ENCODE measurements around the gene PRDM13. TPM values are rescaled to one million over a fixed set of nuclear protein-coding genes. Genes with fewer than 3 reads are reported as not detected.

Gene PRDM13
- total RNA-seq, 4 donors from 2014 or later = 0.19 TPM; not detected in 3

DNA sequence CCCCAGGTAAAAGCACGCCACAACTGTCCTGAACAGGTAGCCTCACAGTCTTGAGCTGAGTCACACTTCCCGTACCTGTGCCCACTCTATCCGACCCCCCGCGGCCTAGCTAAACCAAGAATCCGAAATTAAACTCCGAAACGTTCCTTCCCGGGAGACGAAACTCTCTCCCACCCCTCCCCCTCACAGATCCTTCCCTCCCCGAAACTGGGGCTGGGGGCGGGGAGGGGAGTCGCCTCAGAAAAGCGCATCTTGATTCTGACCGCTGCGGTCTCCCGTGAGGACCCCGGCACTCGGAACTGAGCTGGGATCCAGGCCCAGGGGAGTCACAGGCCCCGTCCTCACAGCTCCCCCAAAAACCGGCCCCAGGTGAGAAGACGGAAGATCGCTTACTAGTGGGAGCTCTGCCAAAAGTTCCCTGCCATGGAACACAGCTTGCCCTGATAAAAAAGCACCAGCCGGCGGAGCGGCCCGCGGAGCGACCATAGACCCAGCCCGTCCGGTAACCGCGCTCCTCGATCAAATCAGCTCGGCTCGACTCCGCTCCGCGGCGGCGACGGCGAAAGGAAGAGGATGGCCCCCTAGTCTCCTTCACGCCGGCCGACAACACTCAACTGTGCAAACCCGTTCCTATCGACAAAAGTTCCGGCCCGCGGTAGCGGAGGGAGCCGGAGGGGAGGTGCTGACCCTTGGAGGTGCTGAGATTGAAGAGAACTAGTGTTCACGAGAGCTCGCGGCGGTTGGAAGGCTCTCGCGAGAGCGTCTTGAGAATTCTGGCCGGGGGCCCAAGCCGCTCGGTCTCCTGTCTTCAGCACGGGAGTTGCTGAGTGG, 38.3 kb upstream of the PRDM13 start, which contains the start of gene CCNC:
TSS of gene CCNC (minus strand) at position 558 of the 831 bp plus-strand sequence. CDS start at position 425, 133 bp downstream.
- Histone ChIP-seq H3K27me3 (no peaks in the 10 kb centered on the region), H3K4me3 (peak within 1 kb of the TSS; percentile 83 to 99 (median 96)), H3K9me3 (no peaks in the 10 kb centered on the region), H3K27ac (peak within 1 kb of the TSS; percentile 89 to 95 (median 92)), H3K36me3 (no peaks in the 10 kb centered on the region), H3K4me1 (peaks cover 6 to 38% (median 10%) of the 10 kb centered on the region in 3 donors)
- DNase-seq = peak; percentile 75
- 1% methylated on average over 17 to 32 of the region's 64 CpGs for WGBS, 2 donors
- intact Hi-C loops (cut with DNase I) = no loop called here
- TF ChIP-seq, protein P1, sequence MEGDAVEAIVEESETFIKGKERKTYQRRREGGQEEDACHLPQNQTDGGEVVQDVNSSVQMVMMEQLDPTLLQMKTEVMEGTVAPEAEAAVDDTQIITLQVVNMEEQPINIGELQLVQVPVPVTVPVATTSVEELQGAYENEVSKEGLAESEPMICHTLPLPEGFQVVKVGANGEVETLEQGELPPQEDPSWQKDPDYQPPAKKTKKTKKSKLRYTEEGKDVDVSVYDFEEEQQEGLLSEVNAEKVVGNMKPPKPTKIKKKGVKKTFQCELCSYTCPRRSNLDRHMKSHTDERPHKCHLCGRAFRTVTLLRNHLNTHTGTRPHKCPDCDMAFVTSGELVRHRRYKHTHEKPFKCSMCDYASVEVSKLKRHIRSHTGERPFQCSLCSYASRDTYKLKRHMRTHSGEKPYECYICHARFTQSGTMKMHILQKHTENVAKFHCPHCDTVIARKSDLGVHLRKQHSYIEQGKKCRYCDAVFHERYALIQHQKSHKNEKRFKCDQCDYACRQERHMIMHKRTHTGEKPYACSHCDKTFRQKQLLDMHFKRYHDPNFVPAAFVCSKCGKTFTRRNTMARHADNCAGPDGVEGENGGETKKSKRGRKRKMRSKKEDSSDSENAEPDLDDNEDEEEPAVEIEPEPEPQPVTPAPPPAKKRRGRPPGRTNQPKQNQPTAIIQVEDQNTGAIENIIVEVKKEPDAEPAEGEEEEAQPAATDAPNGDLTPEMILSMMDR (IDR thresholded peaks at IDR 0.05) = no peak
- TF ChIP-seq POLR2A (IDR thresholded peaks at IDR 0.05) = peak in 3 of 4 donors; percentile 57 to 74 (median 65)

DNA sequence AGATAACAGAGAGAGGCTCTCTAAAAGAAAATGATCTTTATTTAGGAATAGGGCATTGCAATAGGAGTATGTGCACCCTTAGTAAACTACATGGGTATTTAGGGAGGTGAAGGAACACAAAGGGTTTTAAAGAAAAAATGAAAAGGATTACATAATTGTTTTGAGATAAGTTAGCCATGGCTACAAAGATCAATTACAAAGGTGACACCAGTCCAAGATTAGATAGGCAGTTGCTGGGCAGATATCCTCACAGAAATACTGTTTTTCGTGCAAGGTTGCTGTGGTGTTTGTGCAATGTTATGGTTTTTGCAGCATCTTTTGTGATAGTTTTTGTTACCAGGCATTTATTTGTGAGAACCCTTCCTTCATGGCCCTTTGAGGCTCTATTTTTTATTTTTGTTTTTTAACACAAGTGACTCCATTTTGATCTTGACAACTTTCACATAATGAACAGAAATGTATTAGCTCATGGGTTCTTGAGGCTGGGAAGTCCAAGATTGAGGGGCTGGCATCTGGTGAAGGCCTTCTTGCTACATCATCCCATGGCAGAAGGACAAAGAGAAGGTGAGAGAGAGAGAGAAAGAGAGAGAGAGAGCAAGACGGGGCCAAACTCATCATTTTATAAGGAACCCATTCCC, 32.5 kb upstream of the PRDM13 start:
- Histone ChIP-seq H3K27me3 (no peaks in the 10 kb centered on the region), H3K36me3 (no peaks in the 10 kb centered on the region), H3K4me3 (no peak overlapping the region), H3K27ac (no peak overlapping the region), H3K9me3 (no peaks in the 10 kb centered on the region), H3K4me1 (peaks cover 0 to 1% (median 0%) of the 10 kb centered on the region in 3 donors)
- TF ChIP-seq, protein P1 (IDR thresholded peaks at IDR 0.05) = no peak
- DNase-seq = no peak
- 83 to 87% methylated on average over 2 of the region's 2 CpGs for WGBS, 2 donors
- intact Hi-C loops (cut with DNase I) = no loop called here

- no peak overlapping the region for H3K4me3 ChIP-seq
- intact Hi-C loops (cut with DNase I) = no loop called here
- no peaks in the 10 kb centered on the region for H3K9me3 ChIP-seq
- no peaks in the 10 kb centered on the region for H3K4me1 ChIP-seq
- WGBS, 2 donors = 100% methylated on average over 2 of the region's 2 CpGs; no CpG with 5 or more reads in 1 of the 2 donors
- TF ChIP-seq, protein P1 (IDR thresholded peaks at IDR 0.05) = no peak
- TF ChIP-seq POLR2A (IDR thresholded peaks at IDR 0.05) = no peak
- no peak overlapping the region for H3K27ac ChIP-seq
- H3K36me3 ChIP-seq = no peaks in the 10 kb centered on the region
- no peaks in the 10 kb centered on the region for H3K27me3 ChIP-seq
- DNase-seq = no peak
Observed at GRCh38 chr6:99575544-99576227, 30.9 kb upstream of the PRDM13 start.

DNA sequence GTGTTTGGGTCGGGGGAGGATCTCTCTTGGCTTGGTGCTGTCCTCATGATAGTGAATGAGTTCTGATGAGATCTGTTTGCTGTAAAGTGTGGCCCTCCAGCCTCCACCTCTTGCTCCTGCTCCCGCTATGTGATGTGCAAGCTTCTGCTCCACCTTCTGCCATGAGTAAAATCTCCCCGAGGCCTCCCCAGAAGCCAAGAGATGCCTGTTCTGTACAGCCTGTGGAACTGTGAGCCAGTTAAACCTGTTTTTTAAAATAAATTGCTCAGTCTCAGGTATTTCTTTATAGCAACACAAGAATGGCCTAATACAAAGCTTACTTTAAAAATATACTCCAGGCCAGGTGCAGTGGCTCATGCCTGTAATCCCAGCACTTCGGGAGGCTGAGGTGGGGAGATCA, 26.9 kb upstream of the PRDM13 start:
- Histone ChIP-seq H3K9me3 (no peaks in the 10 kb centered on the region), H3K4me3 (no peak overlapping the region), H3K27ac (no peak overlapping the region), H3K27me3 (peaks cover 0 to 27% (median 0%) of the 10 kb centered on the region in 4 donors), H3K36me3 (no peaks in the 10 kb centered on the region), H3K4me1 (no peaks in the 10 kb centered on the region)
- no peak for TF ChIP-seq POLR2A (IDR thresholded peaks at IDR 0.05)
- TF ChIP-seq, protein P1 (IDR thresholded peaks at IDR 0.05) = no peak
- DNase-seq = no peak
- intact Hi-C loops (cut with DNase I) = no loop called here
- WGBS, 2 donors = 54 to 70% methylated on average over 3 to 4 of the region's 4 CpGs
